ENCODE data around the gene KIF25.

DNA sequence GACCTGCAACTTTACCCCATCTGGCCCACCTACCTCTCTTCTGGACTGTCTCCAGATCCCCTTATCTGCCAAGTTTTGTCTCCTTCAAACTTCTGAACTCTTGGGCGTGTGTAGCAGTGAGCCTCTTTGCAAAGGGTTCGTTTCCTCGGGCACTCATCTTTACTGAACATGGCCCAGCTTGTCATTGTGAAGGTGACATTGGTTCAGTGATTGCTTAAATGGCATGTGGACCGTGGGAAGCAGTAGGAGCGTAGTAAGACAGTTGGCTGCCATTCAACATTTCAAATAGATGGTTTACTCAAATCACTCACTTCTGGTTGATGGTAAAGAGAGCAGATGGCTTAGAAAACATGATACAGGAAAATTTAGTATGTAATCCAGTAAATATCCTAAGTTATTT lies 34.8 kb upstream of the KIF25 start:
- TF ChIP-seq TEAD4 (IDR thresholded peaks at IDR 0.05) (no peak), RAD21 (IDR thresholded peaks at IDR 0.05; ENCODE audit: low read depth) (no peak), CREB1 (IDR thresholded peaks at IDR 0.05; ENCODE audit: low read depth) (no peak)

Data from Ishikawa (cell line).